ENCODE measurements around the gene ZFAND2B. TPM values are rescaled to one million over a fixed set of nuclear protein-coding genes. Genes with fewer than 3 reads are reported as not detected.
A peak's percentile ranks its signal among the peaks of the same experiment; 100 is the strongest.

The ZFAND2B gene
- total and polyA plus RNA-seq, 3 experiments from 2014 or later, result 32.4 to 86.0 (median 36.8) TPM

DNA sequence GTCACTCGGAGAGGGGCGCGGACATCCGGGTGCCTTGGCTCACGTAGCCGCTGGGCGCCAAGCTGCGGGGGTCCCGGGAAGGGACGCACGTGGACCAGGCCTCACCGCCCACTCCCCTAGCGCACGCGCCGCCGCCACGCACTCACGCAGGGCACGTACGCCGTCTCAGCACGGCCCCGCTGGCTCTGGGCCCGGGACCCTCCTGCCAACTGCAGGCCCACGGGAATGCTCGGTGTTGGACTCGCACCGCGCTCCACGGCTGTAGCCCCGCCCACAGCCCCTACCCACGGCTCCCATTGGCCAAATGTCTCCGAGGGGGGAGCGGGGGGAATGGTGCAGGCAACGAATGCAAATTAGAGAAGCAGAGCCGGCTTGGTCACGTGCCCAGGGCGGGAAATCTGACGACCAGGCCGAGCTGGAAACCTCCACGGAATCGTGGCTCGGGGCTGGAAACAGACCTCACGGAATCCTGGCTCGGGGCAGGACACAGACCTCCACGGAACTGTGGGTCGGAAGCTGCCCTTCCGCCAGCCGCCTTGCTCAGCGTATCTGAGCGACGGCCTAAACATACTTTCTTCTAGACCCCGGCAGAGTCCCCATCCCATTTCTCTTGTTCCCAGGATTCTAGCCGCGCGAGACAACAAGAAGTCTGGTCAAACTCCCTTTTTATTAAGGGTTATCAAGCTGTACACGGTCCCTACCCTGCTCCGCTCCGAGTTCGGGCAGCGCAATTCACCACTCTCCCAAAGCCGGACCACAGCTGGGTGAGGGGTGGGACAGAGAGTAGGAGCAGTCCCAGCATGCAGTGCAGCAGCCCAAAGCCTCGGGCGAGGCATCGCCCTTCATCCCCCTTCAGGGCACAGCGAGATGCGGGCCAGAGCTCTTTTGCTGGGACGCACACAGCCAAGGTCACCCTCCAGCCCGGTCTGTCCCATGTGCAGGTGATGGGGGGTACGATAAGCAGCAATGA, 12.4 kb downstream of the ZFAND2B start, which contains the start of gene ABCB6:
TSS of gene ABCB6 (minus strand) at position 227 of the 970 bp plus-strand sequence. CDS start 285 bp downstream, outside the sequence.
- H3K27ac ChIP-seq (ENCODE audit: low read depth, low read length), result peak within 1 kb of the TSS; percentile 68
- H3K9me3 ChIP-seq (ENCODE audit: low read length), result no peaks in the 10 kb centered on the region
- peaks cover 7 to 46% (median 13%) of the 10 kb centered on the region in 3 donors for H3K36me3 Mint-ChIP-seq
- H3K9me3 Mint-ChIP-seq, result no peaks in the 10 kb centered on the region
- H3K27me3 Mint-ChIP-seq, result peaks cover 0 to 2% of the 10 kb centered on the region in 2 donors
- peak within 1 kb of the TSS; percentile 36 to 88 (median 79) for H3K27ac Mint-ChIP-seq
- H3K4me3 ChIP-seq (ENCODE audit: low read length), result peak within 1 kb of the TSS; percentile 72
- POLR2A ChIA-PET, result interaction anchor here (0.6 to 2.7 kb wide), 9 partner anchors 10 to 76 kb away, joined by 3 to 24 read pairs (median 7); partner anchors contain the start of genes ANKZF1, ATG9A, DNAJB2 and GLB1L
- H3K4me3 Mint-ChIP-seq, result peak within 1 kb of the TSS; percentile 66 to 91 (median 83)
- H3K4me1 Mint-ChIP-seq, result peaks cover 18 to 26% (median 18%) of the 10 kb centered on the region in 3 donors
- no peaks in the 10 kb centered on the region for H3K27me3 ChIP-seq (ENCODE audit: insufficient read depth, low read length, poor library complexity, severe bottlenecking)
- peaks cover 36% of the 10 kb centered on the region for H3K36me3 ChIP-seq (ENCODE audit: insufficient read depth, low read length)
- peak; percentile 70 to 87 (median 83) for DNase-seq
- CTCF ChIA-PET, result interaction anchor here (0.7 to 9.0 kb wide), 11 partner anchors 10 to 76 kb away, joined by 3 to 68 read pairs (median 5); partner anchors contain the start of genes ANKZF1, ATG9A, NHEJ1 and SLC23A3
- peaks cover 18% of the 10 kb centered on the region for H3K4me1 ChIP-seq (ENCODE audit: insufficient read depth, low read length)

DNA sequence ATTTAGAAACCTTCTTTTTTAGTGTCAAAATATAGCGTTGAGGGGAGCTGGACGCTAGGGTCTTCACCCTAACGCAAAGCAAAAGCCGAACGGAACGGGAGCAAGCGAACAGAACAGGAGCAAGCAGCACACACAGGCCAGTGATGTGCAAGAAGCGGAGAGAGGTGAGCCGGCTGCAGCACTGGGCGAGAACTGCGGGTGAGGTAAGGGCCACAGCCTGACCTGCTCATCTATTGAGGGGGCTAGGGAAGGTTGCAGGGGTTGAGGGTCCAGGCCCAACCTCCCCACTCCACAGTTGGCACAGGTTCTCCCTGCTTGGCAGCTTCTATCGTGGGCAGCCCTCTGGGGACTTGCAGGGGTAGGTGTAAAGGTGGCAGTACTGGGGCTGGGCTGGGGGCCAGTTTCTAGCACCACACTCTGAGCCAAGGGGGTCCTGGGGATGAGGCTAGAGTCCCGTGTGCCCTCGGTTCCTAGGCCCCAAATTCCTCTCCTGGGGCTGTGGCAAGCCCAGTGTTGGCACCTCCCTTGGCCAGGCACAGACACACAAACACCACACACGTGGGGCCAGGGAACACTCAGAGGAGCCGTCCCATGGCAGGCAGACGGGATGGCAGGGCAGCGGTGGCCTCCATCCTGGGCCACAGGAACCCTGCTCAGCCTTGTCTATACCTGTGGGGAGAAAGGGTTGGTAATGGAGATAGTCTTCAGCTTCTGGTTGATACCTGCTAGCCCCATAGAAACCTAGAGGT, 13.4 kb downstream of the ZFAND2B start:
- CTCF ChIA-PET, result interaction anchor here (0.7 to 2.9 kb wide), 5 partner anchors 9 to 75 kb away, joined by 3 to 14 read pairs (median 5); partner anchors contain the start of genes SLC23A3, TUBA4A and TUBA4B
- peaks cover 18 to 29% (median 18%) of the 10 kb centered on the region in 3 donors for H3K4me1 Mint-ChIP-seq
- no peaks in the 10 kb centered on the region for H3K9me3 Mint-ChIP-seq
- H3K27ac ChIP-seq (ENCODE audit: low read depth, low read length), result no peak overlapping the region
- H3K4me3 Mint-ChIP-seq, result peak overlapping the region in 3 of 7 donors; percentile 28 to 54 (median 29)
- peak overlapping the region in 5 of 8 donors; percentile 3 to 88 (median 45) for H3K27ac Mint-ChIP-seq
- no peak overlapping the region for H3K4me3 ChIP-seq (ENCODE audit: low read length)
- H3K27me3 ChIP-seq (ENCODE audit: insufficient read depth, low read length, poor library complexity, severe bottlenecking), result no peaks in the 10 kb centered on the region
- no peak for DNase-seq
- peaks cover 45% of the 10 kb centered on the region for H3K36me3 ChIP-seq (ENCODE audit: insufficient read depth, low read length)
- peaks cover 18% of the 10 kb centered on the region for H3K4me1 ChIP-seq (ENCODE audit: insufficient read depth, low read length)
- peaks cover 7 to 52% (median 12%) of the 10 kb centered on the region in 3 donors for H3K36me3 Mint-ChIP-seq
- H3K9me3 ChIP-seq (ENCODE audit: low read length), result no peaks in the 10 kb centered on the region
- H3K27me3 Mint-ChIP-seq, result peaks cover 0 to 2% of the 10 kb centered on the region in 2 donors
- POLR2A ChIA-PET, result interaction anchor here (0.9 to 2.7 kb wide), 4 partner anchors 9 to 75 kb away, joined by 4 to 24 read pairs (median 8); partner anchors contain the start of genes ANKZF1, ATG9A, TUBA4A and TUBA4B

DNA sequence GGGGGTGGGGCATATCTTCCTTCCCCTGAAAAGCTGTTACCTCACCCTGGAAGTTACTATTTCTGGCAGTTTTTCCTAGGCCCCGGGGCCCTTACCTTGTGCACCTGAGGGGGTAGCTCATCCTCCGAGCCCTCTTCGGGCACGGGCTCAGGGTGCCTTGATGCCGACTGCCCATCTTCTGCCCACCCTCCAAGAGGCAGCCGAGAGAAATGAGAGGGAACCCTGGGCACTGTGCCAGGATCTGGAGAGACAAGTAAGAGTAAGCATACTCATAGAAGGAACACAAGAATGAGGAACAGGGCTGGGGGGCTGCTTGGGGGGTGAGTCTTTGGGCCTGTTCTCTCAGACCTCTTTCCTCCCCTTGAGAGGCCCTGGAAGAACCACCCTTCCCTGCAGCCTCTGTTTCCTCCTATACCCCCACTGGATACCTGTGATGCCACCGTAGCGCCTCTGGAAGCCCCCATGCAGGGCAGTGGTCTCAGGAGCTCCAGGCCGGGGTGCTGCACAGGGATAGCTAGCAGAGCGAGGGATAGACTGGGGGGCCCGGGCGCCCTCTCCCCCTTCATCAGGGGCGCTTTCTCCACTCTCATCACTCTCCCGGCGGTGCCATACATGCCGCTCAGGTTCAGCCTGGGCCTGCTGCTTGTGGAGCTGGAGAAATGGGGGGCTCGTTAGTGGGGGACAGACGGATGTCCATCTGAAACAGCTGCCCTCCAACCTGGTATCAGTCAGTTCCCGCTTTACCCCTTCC, 14.2 kb downstream of the ZFAND2B start:
- H3K27ac ChIP-seq (ENCODE audit: low read depth, low read length), result no peak overlapping the region
- peak overlapping the region in 4 of 8 donors; percentile 3 to 61 (median 30) for H3K27ac Mint-ChIP-seq

DNA sequence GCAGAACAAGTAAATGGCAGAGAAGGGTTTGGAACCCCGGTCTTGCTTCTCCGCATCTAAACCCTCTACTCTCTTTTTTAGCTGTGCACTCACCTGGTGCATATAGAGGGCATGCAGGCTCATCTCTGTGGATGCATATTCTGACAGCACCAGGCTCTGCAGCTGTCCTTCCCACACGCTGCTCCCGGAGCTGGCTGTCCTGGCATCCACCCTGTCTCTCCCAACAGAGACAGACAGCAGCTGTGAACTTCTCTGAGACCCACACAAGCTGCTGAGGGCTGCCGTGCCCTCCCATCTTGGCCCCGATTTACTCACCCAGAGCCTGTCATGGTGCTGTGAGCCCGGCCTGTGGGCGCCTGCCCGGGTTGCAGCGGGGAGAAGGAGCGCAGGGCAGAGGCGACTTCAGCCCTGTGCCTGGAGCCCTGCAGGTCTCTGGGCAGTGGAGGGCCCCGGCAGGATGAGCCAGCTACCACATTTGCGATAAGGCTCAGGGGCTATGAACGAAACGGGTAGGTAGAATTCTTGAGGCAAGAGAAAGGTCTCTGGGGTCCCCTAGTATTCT, 15.5 kb downstream of the ZFAND2B start:
- H3K4me3 ChIP-seq (ENCODE audit: low read length), result no peak overlapping the region
- H3K4me1 Mint-ChIP-seq, result peaks cover 18 to 34% (median 24%) of the 10 kb centered on the region in 3 donors
- peaks cover 7 to 71% (median 12%) of the 10 kb centered on the region in 3 donors for H3K36me3 Mint-ChIP-seq
- H3K27me3 ChIP-seq (ENCODE audit: insufficient read depth, low read length, poor library complexity, severe bottlenecking), result no peaks in the 10 kb centered on the region
- POLR2A ChIA-PET, result interaction anchor here (1.4 kb wide), 1 partner anchor 23 kb away, joined by 4 read pairs; the partner anchor contains the start of genes GLB1L and STK16
- peaks cover 0 to 2% of the 10 kb centered on the region in 2 donors for H3K27me3 Mint-ChIP-seq
- CTCF ChIA-PET, result interaction anchor here (1.1 to 2.9 kb wide), 4 partner anchors 11 to 73 kb away, joined by 3 to 14 read pairs (median 5); partner anchors contain the start of gene CNPPD1
- H3K9me3 Mint-ChIP-seq, result no peaks in the 10 kb centered on the region
- peak overlapping the region in 1 of 8 donors; percentile 71 for H3K27ac Mint-ChIP-seq
- H3K36me3 ChIP-seq (ENCODE audit: insufficient read depth, low read length), result peaks cover 61% of the 10 kb centered on the region
- no peak for DNase-seq
- no peak overlapping the region for H3K27ac ChIP-seq (ENCODE audit: low read depth, low read length)
- H3K4me3 Mint-ChIP-seq, result peak overlapping the region in 1 of 7 donors; percentile 56
- H3K4me1 ChIP-seq (ENCODE audit: insufficient read depth, low read length), result peaks cover 22% of the 10 kb centered on the region
- no peaks in the 10 kb centered on the region for H3K9me3 ChIP-seq (ENCODE audit: low read length)

More for the DNA sequence above, 14.2 kb downstream of the ZFAND2B start:
- H3K4me1 Mint-ChIP-seq, result peaks cover 18 to 34% (median 18%) of the 10 kb centered on the region in 3 donors
- ChIA-PET POLR2A (interaction anchor here (1.4 kb wide), 1 partner anchor 24 kb away, joined by 4 read pairs; the partner anchor contains the start of genes GLB1L and STK16), CTCF (interaction anchor here (0.7 to 2.9 kb wide), 3 partner anchors 10 to 74 kb away, joined by 4 to 14 read pairs (median 7); no protein-coding TSS in a partner anchor)
- Histone ChIP-seq H3K36me3 (ENCODE audit: insufficient read depth, low read length) (peaks cover 54% of the 10 kb centered on the region), H3K4me3 (ENCODE audit: low read length) (no peak overlapping the region), H3K4me1 (ENCODE audit: insufficient read depth, low read length) (peaks cover 18% of the 10 kb centered on the region), H3K27me3 (ENCODE audit: insufficient read depth, low read length, poor library complexity, severe bottlenecking) (no peaks in the 10 kb centered on the region), H3K9me3 (ENCODE audit: low read length) (no peaks in the 10 kb centered on the region)
- H3K36me3 Mint-ChIP-seq, result peaks cover 7 to 61% (median 12%) of the 10 kb centered on the region in 3 donors
- H3K27me3 Mint-ChIP-seq, result peaks cover 0 to 2% of the 10 kb centered on the region in 2 donors
- no peak for DNase-seq
- peak overlapping the region in 4 of 7 donors; percentile 10 to 54 (median 20) for H3K4me3 Mint-ChIP-seq
- H3K9me3 Mint-ChIP-seq, result no peaks in the 10 kb centered on the region

DNA sequence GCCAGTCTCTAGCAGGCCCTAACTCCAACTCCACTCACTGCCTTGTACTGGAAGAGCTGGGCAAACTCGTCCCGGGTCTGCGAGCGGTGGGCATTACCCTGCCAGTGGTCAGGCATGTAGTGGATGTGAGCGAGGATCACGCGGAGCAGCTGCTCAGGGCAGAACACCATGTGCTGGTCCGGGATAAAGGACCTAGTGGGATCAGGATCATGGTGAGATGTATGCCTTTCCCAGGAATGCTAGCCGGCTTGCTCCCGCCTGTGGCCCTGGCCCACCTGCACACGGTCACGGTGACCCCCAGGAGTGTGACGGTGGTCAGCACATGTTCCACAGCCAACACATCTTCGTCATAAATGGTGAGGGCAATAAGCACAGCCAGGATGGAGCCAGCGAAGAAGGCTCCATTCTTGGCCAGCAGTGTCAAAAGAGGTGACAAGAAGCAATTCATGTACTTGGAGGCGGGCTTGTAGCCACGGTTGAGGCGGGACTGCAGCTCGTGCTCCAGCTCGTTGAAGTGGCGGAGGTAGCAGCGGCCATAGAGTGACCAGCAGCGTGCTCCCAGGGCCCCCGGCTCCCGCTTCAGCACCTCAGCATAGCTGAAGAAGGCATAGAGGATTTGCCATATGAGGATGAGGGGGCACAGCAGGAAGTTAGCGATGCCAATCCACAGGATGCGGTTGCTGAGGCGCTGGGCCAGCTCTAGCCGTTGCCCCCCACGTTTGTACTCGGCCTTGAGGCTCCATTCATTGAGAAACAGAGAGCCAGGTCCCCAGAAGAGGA, 17.4 kb downstream of the ZFAND2B start:
- CTCF ChIA-PET, result interaction anchor here (0.9 to 7.6 kb wide), 5 partner anchors 13 to 71 kb away, joined by 4 to 51 read pairs (median 5); partner anchors contain the start of genes CNPPD1, NHEJ1, TUBA4A and TUBA4B
- no peak overlapping the region for H3K4me3 Mint-ChIP-seq

DNA sequence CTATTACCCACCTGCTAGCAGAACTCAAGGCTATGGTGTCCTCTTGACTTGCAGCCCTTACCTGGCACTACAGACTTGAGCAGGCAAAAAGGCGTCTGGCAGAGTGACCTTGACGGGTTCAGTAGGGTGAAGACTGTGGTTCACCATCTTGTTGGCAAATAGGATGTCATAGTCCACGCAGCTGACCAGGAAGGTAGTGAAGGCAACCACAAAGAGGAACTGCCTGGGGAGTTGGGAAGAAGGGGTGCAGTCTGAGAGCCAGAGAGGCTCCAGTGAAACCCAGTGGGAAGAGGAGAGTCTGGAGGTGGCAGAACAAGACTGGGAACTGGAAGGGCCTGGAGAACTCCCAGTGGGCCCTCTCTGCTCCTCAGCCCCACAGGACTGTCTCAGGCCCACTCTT, 18.8 kb downstream of the ZFAND2B start:
- Mint-ChIP-seq H3K9me3 (no peaks in the 10 kb centered on the region), H3K27ac (peak overlapping the region in 2 of 8 donors; percentile 18 to 57), H3K4me1 (peaks cover 28 to 40% (median 30%) of the 10 kb centered on the region in 3 donors), H3K4me3 (peak overlapping the region in 1 of 7 donors; percentile 47), H3K27me3 (no peaks in the 10 kb centered on the region), H3K36me3 (peaks cover 7 to 83% (median 12%) of the 10 kb centered on the region in 3 donors)
- no peak overlapping the region for H3K27ac ChIP-seq (ENCODE audit: low read depth, low read length)
- no peak overlapping the region for H3K4me3 ChIP-seq (ENCODE audit: low read length)
- peaks cover 58% of the 10 kb centered on the region for H3K36me3 ChIP-seq (ENCODE audit: insufficient read depth, low read length)
- CTCF ChIA-PET, result interaction anchor here (6.0 to 7.6 kb wide), 2 partner anchors 28 to 70 kb away, joined by 51 read pairs; partner anchors contain the start of genes TUBA4A and TUBA4B
- POLR2A ChIA-PET, result no interaction called here
- H3K4me1 ChIP-seq (ENCODE audit: insufficient read depth, low read length), result peaks cover 24% of the 10 kb centered on the region
- no peaks in the 10 kb centered on the region for H3K27me3 ChIP-seq (ENCODE audit: insufficient read depth, low read length, poor library complexity, severe bottlenecking)
- DNase-seq, result no peak
- no peaks in the 10 kb centered on the region for H3K9me3 ChIP-seq (ENCODE audit: low read length)

More for the DNA sequence above, 17.4 kb downstream of the ZFAND2B start:
- no peak overlapping the region for H3K27ac ChIP-seq (ENCODE audit: low read depth, low read length)
- DNase-seq, result no peak
- Mint-ChIP-seq H3K4me1 (peaks cover 26 to 39% (median 30%) of the 10 kb centered on the region in 3 donors), H3K27ac (peak overlapping the region in 2 of 8 donors; percentile 35 to 61), H3K36me3 (peaks cover 7 to 79% (median 12%) of the 10 kb centered on the region in 3 donors), H3K9me3 (no peaks in the 10 kb centered on the region), H3K27me3 (no peaks in the 10 kb centered on the region)
- POLR2A ChIA-PET, result interaction anchor here (0.6 to 0.8 kb wide), 2 partner anchors 24 to 47 kb away, joined by 3 read pairs; partner anchors contain the start of gene CNPPD1
- H3K36me3 ChIP-seq (ENCODE audit: insufficient read depth, low read length), result peaks cover 61% of the 10 kb centered on the region
- H3K27me3 ChIP-seq (ENCODE audit: insufficient read depth, low read length, poor library complexity, severe bottlenecking), result no peaks in the 10 kb centered on the region
- no peaks in the 10 kb centered on the region for H3K9me3 ChIP-seq (ENCODE audit: low read length)
- no peak overlapping the region for H3K4me3 ChIP-seq (ENCODE audit: low read length)
- peaks cover 29% of the 10 kb centered on the region for H3K4me1 ChIP-seq (ENCODE audit: insufficient read depth, low read length)

Data from CD8-positive, alpha-beta memory T cell (primary cell).